GM19324 (cell line): Measurements from ENCODE around the gene GARNL3.

Experiments used
- ATAC-seq: cut with Tn5 transposase; IDR thresholded peaks from one replicate; pipeline ENCODE4 v1.9.1; 2021; ENCODE audit warnings: mild to moderate bottlenecking, moderate library complexity; ENCODE audit not compliant: unreplicated experiment, low FRiP score

The GARNL3 gene

GRCh38 chr9:127264462-127265219 lies at the start of gene GARNL3:
GARNL3 (plus strand) TSS chr9:127264774; CDS start chr9:127264878, 104 bp downstream.
- ATAC-seq: no peak

GRCh38 chr9:127215268-127216209 lies 49.0 kb upstream of the GARNL3 start:
- no peak for ATAC-seq

- ATAC-seq: no peak
These were observed 48.2 kb upstream of the GARNL3 start for GRCh38 chr9:127216210-127216887.

GRCh38 chr9:127216888-127217217 lies 47.7 kb upstream of the GARNL3 start:
- no peak for ATAC-seq

- no peak for ATAC-seq
These were observed 45.8 kb upstream of the GARNL3 start for GRCh38 chr9:127218818-127219217.

- ATAC-seq: no peak
These were observed 45.1 kb upstream of the GARNL3 start for GRCh38 chr9:127219520-127219919.

GRCh38 chr9:127221695-127222094 lies 42.9 kb upstream of the GARNL3 start:
- ATAC-seq: no peak

- no peak for ATAC-seq
These were observed 42.0 kb upstream of the GARNL3 start for GRCh38 chr9:127222388-127223095.

GRCh38 chr9:127223266-127223665 lies 41.3 kb upstream of the GARNL3 start:
- no peak for ATAC-seq

- no peak for ATAC-seq
These were observed 40.8 kb upstream of the GARNL3 start for GRCh38 chr9:127223810-127224177.

GRCh38 chr9:127224178-127224882 lies 40.2 kb upstream of the GARNL3 start:
- ATAC-seq: peak; percentile 41

- peak; percentile 71 for ATAC-seq
These were observed 39.5 kb upstream of the GARNL3 start for GRCh38 chr9:127224883-127225739.

- ATAC-seq: no peak
These were observed 38.6 kb upstream of the GARNL3 start for GRCh38 chr9:127225801-127226625.

- ATAC-seq: no peak
These were observed 34.7 kb upstream of the GARNL3 start for GRCh38 chr9:127229691-127230417.

- no peak for ATAC-seq
These were observed 32.9 kb upstream of the GARNL3 start for GRCh38 chr9:127231666-127232065.

GRCh38 chr9:127232833-127233549 lies 31.6 kb upstream of the GARNL3 start:
- no peak for ATAC-seq

- no peak for ATAC-seq
These were observed 31.0 kb upstream of the GARNL3 start for GRCh38 chr9:127233550-127233949.
